GM10266 (cell line): Measurements from ENCODE around the gene KLF14.

ENCODE experiments used
- DNase-seq: peaks from one replicate; pipeline ENCODE4 v3.0.0; 2012; ENCODE audit errors: extremely low spot score
- CTCF ChIP-seq: IDR thresholded peaks from 2 replicates; pipeline ENCODE4 v1.5.1; 2012; ENCODE audit warnings: mild to moderate bottlenecking, low read depth; ENCODE audit not compliant: control insufficient read depth, insufficient read depth; ENCODE audit errors: missing control alignments

Gene KLF14

GRCh38 chr7:130712416-130712815, 21.6 kb downstream of the KLF14 start:
- TF ChIP-seq CTCF = no peak
- no peak for DNase-seq

GRCh38 chr7:130708766-130709165, 25.2 kb downstream of the KLF14 start:
- DNase-seq = no peak
- no peak for TF ChIP-seq CTCF

- DNase-seq = no peak
- TF ChIP-seq CTCF = no peak
Observed at GRCh38 chr7:130708001-130708400, 26.0 kb downstream of the KLF14 start.

GRCh38 chr7:130703851-130704250, 30.2 kb downstream of the KLF14 start:
- DNase-seq = no peak
- TF ChIP-seq CTCF = no peak

- TF ChIP-seq CTCF = no peak
- no peak for DNase-seq
Observed at GRCh38 chr7:130701650-130702049, 32.4 kb downstream of the KLF14 start.

- no peak for TF ChIP-seq CTCF
- no peak for DNase-seq
Observed at GRCh38 chr7:130700760-130701159, 33.2 kb downstream of the KLF14 start.

GRCh38 chr7:130699686-130700085, 34.3 kb downstream of the KLF14 start:
- TF ChIP-seq CTCF = no peak
- no peak for DNase-seq
